CD4-positive, alpha-beta memory T cell (primary cell): ENCODE measurements around the gene SPHK2. TPM values are rescaled to one million over a fixed set of nuclear protein-coding genes. Genes with fewer than 3 reads are reported as not detected.

Source experiments
- CTCF ChIA-PET: fragments of 350-600 bp; sonication (Branson Sonifier 250); formaldehyde crosslinking; loops from one replicate; lab custom pipeline; 2021; ENCODE audit warnings: inconsistent platforms; ENCODE audit not compliant: partially characterized antibody; lab: Charles Lee
- POLR2A ChIA-PET: fragments of 350-600 bp; sonication (Branson Sonifier 250); formaldehyde crosslinking; loops from one replicate; lab custom pipeline; 2021; ENCODE audit not compliant: partially characterized antibody; lab: Charles Lee
- DNase-seq, 5 donors: peaks; one replicate each; pipeline versions ENCODE4 v3.0.0 to v3.0.0-alpha.2; 2020 to 2022; ENCODE audit warnings: mixed read lengths in 1 of 5
- H3K27ac ChIP-seq: one replicate; pipeline ENCODE4 v1.7.0; 2013; ENCODE audit warnings: low read depth, low read length
- H3K27me3 ChIP-seq: 2 replicates; pipeline ENCODE4 v1.7.0; 2013; ENCODE audit warnings: mild to moderate bottlenecking, low read length, moderate library complexity; ENCODE audit not compliant: insufficient read depth
- H3K36me3 ChIP-seq: 2 replicates; pipeline ENCODE4 v1.7.0; 2013; ENCODE audit warnings: mild to moderate bottlenecking, low read length, moderate library complexity; ENCODE audit not compliant: insufficient read depth
- H3K4me1 ChIP-seq: 2 replicates; pipeline ENCODE4 v1.7.0; 2013; ENCODE audit warnings: mild to moderate bottlenecking, low read length, moderate library complexity; ENCODE audit not compliant: insufficient read depth
- H3K4me3 ChIP-seq, 2 donors: one replicate each; pipeline ENCODE4 v1.7.0; 2013; ENCODE audit warnings: low read length in 2 of 2, mild to moderate bottlenecking in 1 of 2
- H3K9me3 ChIP-seq, 2 donors: one replicate each; pipeline ENCODE4 v1.7.0; 2013; ENCODE audit warnings: low read length in 2 of 2, control low read depth in 1 of 2; ENCODE audit not compliant: control insufficient read depth in 1 of 2
- H3K27ac Mint-ChIP-seq, 7 donors: one replicate each; pipeline ENCODE4 v1.8.0; 2020 to 2021; ENCODE audit warnings: mixed read lengths in 7 of 7, mild to moderate bottlenecking in 6 of 7, inconsistent platforms in 3 of 7, moderate library complexity in 3 of 7
- H3K27me3 Mint-ChIP-seq, 2 donors: one replicate each; pipeline ENCODE4 v1.8.0; 2020 to 2021; ENCODE audit warnings: mixed read lengths in 2 of 2
- H3K36me3 Mint-ChIP-seq, 2 donors: one replicate each; pipeline ENCODE4 v1.8.0; 2020 to 2021; ENCODE audit warnings: mixed read lengths in 2 of 2, inconsistent platforms in 1 of 2, mild to moderate bottlenecking in 1 of 2
- H3K4me1 Mint-ChIP-seq, 4 donors: one replicate each; pipeline ENCODE4 v1.8.0; 2020 to 2021; ENCODE audit warnings: mixed read lengths in 4 of 4, mild to moderate bottlenecking in 1 of 4
- H3K4me3 Mint-ChIP-seq, 8 donors: one replicate each; pipeline ENCODE4 v1.8.0; 2020 to 2021; ENCODE audit warnings: mixed read lengths in 8 of 8, mild to moderate bottlenecking in 7 of 8, moderate library complexity in 6 of 8, inconsistent platforms in 3 of 8
- H3K9me3 Mint-ChIP-seq, 8 donors: one replicate each; pipeline ENCODE4 v1.8.0; 2020 to 2021; ENCODE audit warnings: mixed read lengths in 8 of 8, mild to moderate bottlenecking in 5 of 8, inconsistent platforms in 3 of 8, moderate library complexity in 1 of 8
- intact Hi-C: fragments of 100-400 bp; cut with micrococcal nuclease; formaldehyde crosslinking; loops from one replicate; pipeline ENCODE4 v1.15.1; 2023
- polyA plus RNA-seq, 2 donors: library from polyadenylated mRNA; unstranded; fragments of 300-500 nt; fragmentation: Illumina TruSeq; gene quantifications; one replicate each; pipeline ENCODE4 v1.2.3, GENCODE V29; 2021
- total RNA-seq, 2 experiments: library from RNA; stranded (reverse); gene quantifications; one replicate each; pipeline ENCODE4 v1.2.3, GENCODE V29; 2021

The SPHK2 gene
- total and polyA plus RNA-seq, 4 experiments from 2014 or later, result 6.0 to 29.1 (median 16.7) TPM

- no peaks in the 10 kb centered on the region for H3K27me3 ChIP-seq
- H3K4me3 ChIP-seq, result no peak overlapping the region
- H3K4me1 ChIP-seq, result peaks cover 5% of the 10 kb centered on the region
- no peak for DNase-seq
- ChIA-PET POLR2A (no interaction called here), CTCF (interaction anchor here (0.6 to 13.1 kb wide), 4 partner anchors 10 to 195 kb away, joined by 3 to 203 read pairs (median 8); no protein-coding TSS in a partner anchor)
- Mint-ChIP-seq H3K27me3 (no peaks in the 10 kb centered on the region), H3K4me3 (no peak overlapping the region), H3K9me3 (no peaks in the 10 kb centered on the region), H3K27ac (no peak overlapping the region), H3K4me1 (peaks cover 0 to 2% (median 0%) of the 10 kb centered on the region in 4 donors), H3K36me3 (no peaks in the 10 kb centered on the region)
- no peaks in the 10 kb centered on the region for H3K36me3 ChIP-seq
- intact Hi-C loops, result no loop called here
- H3K27ac ChIP-seq, result no peak overlapping the region
- no peaks in the 10 kb centered on the region for H3K9me3 ChIP-seq
Observed at GRCh38 chr19:48578891-48579290, 40.4 kb upstream of the SPHK2 start.

GRCh38 chr19:48582168-48582567 lies 37.1 kb upstream of the SPHK2 start:
- H3K27me3 Mint-ChIP-seq, result no peaks in the 10 kb centered on the region
- CTCF ChIA-PET, result interaction anchor here (0.6 to 13.1 kb wide), 5 partner anchors 75 to 305 kb away, joined by 3 to 203 read pairs (median 5); partner anchors contain the start of gene KDELR1
- peaks cover 3% of the 10 kb centered on the region for H3K4me1 ChIP-seq
- H3K36me3 ChIP-seq, result no peaks in the 10 kb centered on the region
- H3K27ac ChIP-seq, result no peak overlapping the region
- peaks cover 4 to 6% (median 5%) of the 10 kb centered on the region in 4 donors for H3K4me1 Mint-ChIP-seq
- no peak overlapping the region for H3K4me3 ChIP-seq
- H3K27me3 ChIP-seq, result no peaks in the 10 kb centered on the region
- no peak overlapping the region for H3K27ac Mint-ChIP-seq
- DNase-seq, result no peak
- intact Hi-C loops, result no loop called here
- H3K9me3 Mint-ChIP-seq, result no peaks in the 10 kb centered on the region
- POLR2A ChIA-PET, result no interaction called here
- no peaks in the 10 kb centered on the region for H3K9me3 ChIP-seq
- no peak overlapping the region for H3K4me3 Mint-ChIP-seq
- peaks cover 0 to 4% of the 10 kb centered on the region in 2 donors for H3K36me3 Mint-ChIP-seq

- H3K36me3 ChIP-seq, result no peaks in the 10 kb centered on the region
- no peak for DNase-seq
- H3K4me1 Mint-ChIP-seq, result peaks cover 10 to 26% (median 16%) of the 10 kb centered on the region in 4 donors
- no peaks in the 10 kb centered on the region for H3K9me3 Mint-ChIP-seq
- H3K27ac Mint-ChIP-seq, result peak overlapping the region in 1 of 7 donors; percentile 51
- intact Hi-C loops, result no loop called here
- H3K4me3 Mint-ChIP-seq, result no peak overlapping the region
- H3K4me1 ChIP-seq, result peaks cover 12% of the 10 kb centered on the region
- CTCF ChIA-PET, result interaction anchor here (0.6 to 13.1 kb wide), 6 partner anchors 20 to 1347 kb away, joined by 3 to 203 read pairs (median 44); partner anchors contain the start of gene SPACA4
- no peaks in the 10 kb centered on the region for H3K27me3 ChIP-seq
- no peaks in the 10 kb centered on the region for H3K27me3 Mint-ChIP-seq
- H3K4me3 ChIP-seq, result no peak overlapping the region
- peaks cover 0 to 4% of the 10 kb centered on the region in 2 donors for H3K36me3 Mint-ChIP-seq
- H3K27ac ChIP-seq, result no peak overlapping the region
- POLR2A ChIA-PET, result interaction anchor here (1.1 kb wide), 1 partner anchor 77 kb away, joined by 4 read pairs; no protein-coding TSS in a partner anchor
- no peaks in the 10 kb centered on the region for H3K9me3 ChIP-seq
Observed at GRCh38 chr19:48587387-48587786, 31.9 kb upstream of the SPHK2 start.

GRCh38 chr19:48588670-48589401 lies 30.5 kb upstream of the SPHK2 start:
- H3K36me3 Mint-ChIP-seq, result peaks cover 0 to 4% of the 10 kb centered on the region in 2 donors
- Histone ChIP-seq H3K4me1 (peaks cover 17% of the 10 kb centered on the region), H3K27ac (no peak overlapping the region), H3K9me3 (no peaks in the 10 kb centered on the region), H3K4me3 (peak overlapping the region in 1 of 2 donors; percentile 49), H3K36me3 (no peaks in the 10 kb centered on the region), H3K27me3 (no peaks in the 10 kb centered on the region)
- H3K27ac Mint-ChIP-seq, result peak overlapping the region; percentile 49 to 84 (median 75)
- H3K4me1 Mint-ChIP-seq, result peaks cover 13 to 33% (median 21%) of the 10 kb centered on the region in 4 donors
- H3K9me3 Mint-ChIP-seq, result no peaks in the 10 kb centered on the region
- no peaks in the 10 kb centered on the region for H3K27me3 Mint-ChIP-seq
- DNase-seq, result peak; percentile 77 to 82 (median 81)
- CTCF ChIA-PET, result interaction anchor here (0.6 to 13.1 kb wide), 17 partner anchors 9 to 275 kb away, joined by 3 to 203 read pairs (median 5); partner anchors contain the start of genes FAM83E, SPACA4, SYNGR4 and TMEM143
- POLR2A ChIA-PET, result interaction anchor here (0.6 to 1.6 kb wide), 8 partner anchors 20 to 86 kb away, joined by 3 to 5 read pairs (median 4); partner anchors contain the start of genes DBP, RPL18 and SPHK2
- intact Hi-C loops, result loop anchor here (1.0 to 2.0 kb wide), 5 partner anchors 19 to 322 kb away; a partner anchor contains a TSS
- peak overlapping the region; percentile 53 to 91 (median 80) for H3K4me3 Mint-ChIP-seq

GRCh38 chr19:48591021-48591420 lies 28.3 kb upstream of the SPHK2 start:
- Histone ChIP-seq H3K4me3 (no peak overlapping the region), H3K36me3 (no peaks in the 10 kb centered on the region), H3K27ac (no peak overlapping the region), H3K27me3 (no peaks in the 10 kb centered on the region), H3K4me1 (peaks cover 14% of the 10 kb centered on the region), H3K9me3 (no peaks in the 10 kb centered on the region)
- H3K4me3 Mint-ChIP-seq, result peak overlapping the region in 2 of 8 donors; percentile 13 to 23
- H3K27me3 Mint-ChIP-seq, result no peaks in the 10 kb centered on the region
- H3K27ac Mint-ChIP-seq, result peak overlapping the region in 1 of 7 donors; percentile 62
- H3K9me3 Mint-ChIP-seq, result no peaks in the 10 kb centered on the region
- ChIA-PET CTCF (interaction anchor here (1.4 to 13.1 kb wide), 5 partner anchors 12 to 325 kb away, joined by 3 to 203 read pairs (median 82); partner anchors contain the start of gene SPACA4), POLR2A (no interaction called here)
- peaks cover 11 to 36% (median 22%) of the 10 kb centered on the region in 4 donors for H3K4me1 Mint-ChIP-seq
- no peak for DNase-seq
- H3K36me3 Mint-ChIP-seq, result no peaks in the 10 kb centered on the region
- intact Hi-C loops, result no loop called here

- H3K4me1 Mint-ChIP-seq, result peaks cover 8 to 40% (median 14%) of the 10 kb centered on the region in 4 donors
- H3K27me3 Mint-ChIP-seq, result peaks cover 0 to 3% of the 10 kb centered on the region in 2 donors
- no peak for DNase-seq
- POLR2A ChIA-PET, result interaction anchor here (0.9 to 1.1 kb wide), 2 partner anchors 23 to 81 kb away, joined by 3 read pairs; partner anchors contain the start of gene RPL18
- Histone ChIP-seq H3K4me3 (no peak overlapping the region), H3K36me3 (no peaks in the 10 kb centered on the region), H3K9me3 (no peaks in the 10 kb centered on the region), H3K27me3 (no peaks in the 10 kb centered on the region), H3K4me1 (peaks cover 22% of the 10 kb centered on the region), H3K27ac (no peak overlapping the region)
- CTCF ChIA-PET, result interaction anchor here (0.8 to 2.5 kb wide), 6 partner anchors 10 to 105 kb away, joined by 3 to 12 read pairs (median 6); no protein-coding TSS in a partner anchor
- peak overlapping the region in 6 of 7 donors; percentile 67 to 94 (median 88) for H3K27ac Mint-ChIP-seq
- no peaks in the 10 kb centered on the region for H3K36me3 Mint-ChIP-seq
- peak overlapping the region in 7 of 8 donors; percentile 5 to 70 (median 67) for H3K4me3 Mint-ChIP-seq
- no peaks in the 10 kb centered on the region for H3K9me3 Mint-ChIP-seq
- intact Hi-C loops, result no loop called here
Observed at GRCh38 chr19:48595171-48595570, 24.1 kb upstream of the SPHK2 start.
